Brain microvascular endothelial cell (primary cell): ENCODE data around the gene BRSK2.

Experiments used
- DNase-seq: peaks from one replicate; pipeline ENCODE4 v3.0.0-alpha.2; 2020
- H3K27ac ChIP-seq: fragments of 250-450 bp; sonication (Bioruptor Pico); 2 replicates; pipeline ENCODE4 v1.5.1; 2020; ENCODE audit warnings: mild to moderate bottlenecking, moderate library complexity
- H3K27me3 ChIP-seq: fragments of 250-450 bp; sonication (Bioruptor Pico); replicated peaks from 2 replicates; pipeline ENCODE4 v1.5.1; 2020; ENCODE audit warnings: mild to moderate bottlenecking
- H3K36me3 ChIP-seq: fragments of 250-450 bp; sonication (Bioruptor Pico); replicated peaks from 2 replicates; pipeline ENCODE4 v1.5.1; 2020; ENCODE audit warnings: mild to moderate bottlenecking
- H3K4me3 ChIP-seq: 2 replicates; pipeline ENCODE4 v1.5.1; 2011; ENCODE audit warnings: low read depth, mild to moderate bottlenecking, control low read depth, low read length, moderate library complexity
- CTCF ChIP-seq: IDR thresholded peaks from 2 replicates; pipeline ENCODE4 v1.5.1; 2011; ENCODE audit warnings: low read depth, mild to moderate bottlenecking, moderate library complexity, low read length, control low read depth, inconsistent platforms; ENCODE audit errors: missing control alignments
- in situ Hi-C: cut with HindIII; loops from 2 replicates; pipeline ENCODE4 v1.10.0; 2017; ENCODE audit warnings: low sequenced_read_pairs, low pct_ligation_motif_present

The BRSK2 gene

DNA sequence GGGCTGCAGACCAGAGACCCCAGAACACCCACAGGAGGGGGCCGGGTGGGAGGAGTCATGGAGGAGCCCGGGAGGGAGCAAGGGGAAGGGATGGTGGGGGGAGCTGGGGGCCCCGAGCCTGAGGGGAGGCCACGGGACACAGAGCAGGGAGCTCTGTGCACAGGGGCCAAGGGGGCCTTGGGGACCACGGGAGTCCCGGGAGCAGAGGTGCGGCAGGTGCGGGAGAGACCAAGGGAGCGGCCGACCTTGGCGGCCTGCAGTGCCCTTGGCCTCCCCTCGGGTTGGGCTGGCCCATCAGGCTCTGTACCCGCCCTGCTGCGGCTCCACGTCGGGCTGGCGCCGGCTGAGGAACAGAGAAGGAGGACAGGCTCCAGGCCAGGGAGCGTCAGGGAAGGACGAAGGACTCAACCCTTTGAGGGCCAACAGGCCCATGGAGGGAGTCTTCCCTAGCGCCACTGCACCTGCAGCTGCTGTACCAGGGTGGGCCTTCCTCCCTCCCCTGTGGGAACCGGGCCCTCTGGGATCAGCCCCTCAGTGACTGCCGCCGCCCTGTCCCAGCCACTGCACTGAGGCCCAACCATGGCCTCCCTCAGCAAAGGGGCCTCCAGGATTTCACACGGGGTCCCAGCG, 17.8 kb upstream of the BRSK2 start:
- DNase-seq = no peak
- no peak overlapping the region for H3K27ac ChIP-seq
- H3K27me3 ChIP-seq = peaks cover 4% of the 10 kb centered on the region
- in situ Hi-C loops = no loop called here
- H3K4me3 ChIP-seq = no peak overlapping the region
- TF ChIP-seq CTCF = no peak
- H3K36me3 ChIP-seq = no peaks in the 10 kb centered on the region

DNA sequence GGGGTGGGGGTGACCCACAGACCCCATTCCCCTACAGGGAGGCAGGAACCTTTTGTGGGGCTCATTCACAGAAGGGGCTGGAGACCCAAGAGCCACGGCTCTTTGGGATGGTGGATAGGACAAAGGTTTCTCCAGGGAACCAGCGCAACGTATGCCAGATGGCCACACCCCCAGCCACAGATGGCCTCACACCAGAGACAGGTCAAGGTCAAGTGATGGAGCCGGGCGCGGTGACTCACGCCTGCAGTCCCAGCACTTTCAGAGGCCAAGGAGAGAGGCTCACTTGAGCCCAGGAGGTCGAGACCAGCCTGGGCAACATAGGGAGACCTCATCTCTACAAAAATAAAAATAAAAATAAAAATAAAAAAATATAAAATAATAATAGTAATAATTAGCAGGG, 17.1 kb upstream of the BRSK2 start:
- Histone ChIP-seq H3K4me3 (no peak overlapping the region), H3K27me3 (peaks cover 4% of the 10 kb centered on the region), H3K27ac (no peak overlapping the region), H3K36me3 (no peaks in the 10 kb centered on the region)
- no peak for DNase-seq
- in situ Hi-C loops = no loop called here
- no peak for TF ChIP-seq CTCF

DNA sequence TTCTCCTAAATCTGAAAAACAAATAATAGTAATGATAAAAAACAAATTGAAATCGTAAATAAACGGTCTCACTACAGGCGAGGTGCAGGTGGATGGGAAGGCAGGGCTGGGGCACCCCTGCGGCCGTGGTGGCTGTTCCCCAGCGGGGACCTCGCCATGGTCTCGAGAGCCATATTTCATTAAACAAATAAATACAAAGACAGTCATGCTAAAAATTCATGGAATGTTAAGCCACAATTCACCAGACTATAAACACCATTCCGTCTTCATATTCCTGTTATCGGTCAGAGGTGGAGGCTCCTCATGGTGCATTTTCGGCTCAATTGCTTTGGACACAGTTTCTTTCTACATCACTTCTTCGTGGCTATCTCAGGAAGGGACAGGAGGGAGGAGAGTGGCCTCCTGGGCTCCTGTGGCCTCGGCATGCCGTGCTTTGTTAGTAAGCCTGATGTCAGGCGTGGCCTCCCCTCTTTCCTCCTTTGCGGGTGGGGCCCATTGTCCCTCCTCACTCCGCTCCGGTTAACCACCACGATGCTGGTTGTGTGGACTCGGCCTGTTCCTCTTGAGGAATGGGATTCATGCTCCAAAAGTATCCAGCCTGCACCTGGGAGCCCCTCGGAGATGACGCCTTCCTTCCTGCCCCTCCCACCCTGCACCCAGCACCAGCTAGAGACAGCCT, 16.1 kb upstream of the BRSK2 start:
- Histone ChIP-seq H3K4me3 (no peak overlapping the region), H3K36me3 (no peaks in the 10 kb centered on the region), H3K27ac (no peak overlapping the region), H3K27me3 (peaks cover 4% of the 10 kb centered on the region)
- peak; percentile 7 for DNase-seq
- no peak for TF ChIP-seq CTCF
- in situ Hi-C loops = no loop called here

- H3K27me3 ChIP-seq = peaks cover 4% of the 10 kb centered on the region
- no peak for DNase-seq
- no peak for TF ChIP-seq CTCF
- no peaks in the 10 kb centered on the region for H3K36me3 ChIP-seq
- no peak overlapping the region for H3K27ac ChIP-seq
- in situ Hi-C loops = no loop called here
- H3K4me3 ChIP-seq = no peak overlapping the region
Measured at GRCh38 chr11:1375161-1375954, 14.4 kb upstream of the BRSK2 start.

DNA sequence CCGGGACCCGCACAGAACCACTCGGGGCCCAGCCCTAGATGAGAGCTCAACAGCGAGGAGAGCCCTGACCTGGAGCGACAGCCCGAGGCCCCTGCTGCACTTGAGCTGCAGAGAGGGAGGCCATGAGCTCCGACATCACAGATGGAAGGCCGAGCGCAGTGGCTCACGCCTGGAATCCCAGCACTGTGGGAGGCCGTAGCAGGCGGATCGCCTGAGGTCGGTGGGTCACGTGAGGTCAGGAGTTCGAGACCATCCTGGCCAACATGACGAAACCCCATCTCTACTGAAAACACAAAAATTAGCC, 13.8 kb upstream of the BRSK2 start:
- TF ChIP-seq CTCF = no peak
- H3K27me3 ChIP-seq = peaks cover 4% of the 10 kb centered on the region
- no peak for DNase-seq
- H3K36me3 ChIP-seq = no peaks in the 10 kb centered on the region
- no peak overlapping the region for H3K27ac ChIP-seq
- in situ Hi-C loops = no loop called here
- H3K4me3 ChIP-seq = no peak overlapping the region
